ENCODE results near the gene NRTN. TPM values are rescaled to one million over a fixed set of nuclear protein-coding genes. Genes with fewer than 3 reads are reported as not detected.

The NRTN gene
- total and polyA plus RNA-seq, 2 of the 4 experiments (the other 2 are of a cell fraction), result 0.17 to 0.18 TPM

GRCh38 chr19:5837761-5838352 lies 33.0 kb downstream of the NRTN start:
- CTCF ChIA-PET, result no interaction called here
- no peak overlapping the region for H4K8ac ChIP-seq (ENCODE audit: low read depth in 2 of 2, low read length in 2 of 2)
- no peaks in the 10 kb centered on the region for H3K79me1 ChIP-seq (ENCODE audit: low read depth in 1 of 2, low read length in 2 of 2)
- TF ChIP-seq RCOR1 (IDR thresholded peaks at IDR 0.05; ENCODE audit: insufficient replicate concordance, low read length) (no peak), RAD21 (IDR thresholded peaks at IDR 0.05; ENCODE audit: low read length) (no peak), CEBPB (IDR thresholded peaks at IDR 0.05; ENCODE audit: low read depth, low read length) (no peak), MXI1 (IDR thresholded peaks at IDR 0.05; ENCODE audit: borderline replicate concordance, low read depth, low read length) (no peak), RFX5 (IDR thresholded peaks at IDR 0.05; ENCODE audit: low read depth, low read length) (no peak), CTCF (conservative IDR thresholded peaks at IDR 0.05; ENCODE audit: low read depth, low read length) (no peak), BHLHE40 (IDR thresholded peaks at IDR 0.05; ENCODE audit: low read depth, low read length) (no peak), SMC3 (IDR thresholded peaks at IDR 0.05; ENCODE audit: low read depth, low read length) (no peak), MAFK (IDR thresholded peaks at IDR 0.05; ENCODE audit: low read depth, low read length) (no peak), USF2 (IDR thresholded peaks at IDR 0.05; ENCODE audit: low read depth, low read length) (no peak), CHD1 (IDR thresholded peaks at IDR 0.05; ENCODE audit: low read depth, low read length) (no peak), POLR2A (IDR thresholded peaks at IDR 0.05; ENCODE audit: low read depth, low read length) (no peak), NFE2L2 (IDR thresholded peaks at IDR 0.05; ENCODE audit: low read depth, low read length) (no peak), ELK1 (IDR thresholded peaks at IDR 0.05; ENCODE audit: borderline replicate concordance, low read depth, low read length) (no peak)
- no peak overlapping the region for H3K27ac ChIP-seq (ENCODE audit: insufficient read depth, low read length)
- no peaks in the 10 kb centered on the region for H3K36me3 ChIP-seq (ENCODE audit: control insufficient read depth, insufficient read depth, low read length)
- no peak overlapping the region for H2BK120ac ChIP-seq (ENCODE audit: low read depth, low read length)
- H2BK20ac ChIP-seq (ENCODE audit: low read depth, low read length), result no peak overlapping the region
- dilution Hi-C loops (cut with HindIII; ENCODE audit: low sequenced_read_pairs, unreplicated experiment) (no loop called here), in situ Hi-C loops (cut with MboI; ENCODE audit: low sequenced_read_pairs) (no loop called here), intact Hi-C loops (cut with micrococcal nuclease) (no loop called here)
- peaks cover 9% of the 10 kb centered on the region; the same call in 1 of the 2 replicates for H3K27me3 ChIP-seq (ENCODE audit: control insufficient read depth, insufficient read depth, low read length)
- H4K20me1 ChIP-seq (ENCODE audit: insufficient read depth, low read length), result no peaks in the 10 kb centered on the region
- ATAC-seq (ENCODE audit: low read depth) (no peak), DNase-seq (no peak)
- no peak overlapping the region for H3K23ac ChIP-seq (ENCODE audit: low read depth, low read length)
- H2AK5ac ChIP-seq (ENCODE audit: low read depth, low read length), result no peak overlapping the region
- H3K4me1 ChIP-seq (ENCODE audit: control insufficient read depth, insufficient read depth, low read length), result no peaks in the 10 kb centered on the region
- no peak overlapping the region for H2AK9ac ChIP-seq (replicated peaks; ENCODE audit: low read depth, low read length, poor library complexity)
- no peak overlapping the region for H2BK15ac ChIP-seq (ENCODE audit: low read depth, low read length)
- no peaks in the 10 kb centered on the region for H3K9me1 ChIP-seq (ENCODE audit: insufficient read depth, low read length)
- no peak overlapping the region for H2BK5ac ChIP-seq (ENCODE audit: low read depth, low read length, poor library complexity, severe bottlenecking)
- no peak overlapping the region for H3K4ac ChIP-seq (ENCODE audit: low read depth, low read length)
- no peak overlapping the region for H3K14ac ChIP-seq (replicated peaks; ENCODE audit: low read depth, low read length)
- no peak overlapping the region for H2AFZ ChIP-seq (replicated peaks; ENCODE audit: low read length, poor library complexity)
- no peak overlapping the region for H3K4me3 ChIP-seq (ENCODE audit: insufficient read depth, low read depth, low read length)
- H3K18ac ChIP-seq (ENCODE audit: low read depth, low read length), result no peak overlapping the region
- no peak overlapping the region for H3K56ac ChIP-seq (ENCODE audit: extremely low read depth, insufficient read depth, low read length)
- WGBS, 2 experiments (ENCODE audit: extremely low coverage in 2 of 2, insufficient read length in 1 of 2), result no CpG with 5 or more reads among the region's 15 CpGs
- no peak overlapping the region for H3K4me2 ChIP-seq (ENCODE audit: low read depth, low read length)
- H4K5ac ChIP-seq (ENCODE audit: low read depth, low read length), result no peak overlapping the region
- no TSS peak for BruUV-seq (replicated peaks)
- no peaks in the 10 kb centered on the region for H3K9me3 ChIP-seq (ENCODE audit: control insufficient read depth, insufficient read depth, low read length)
- H3K9ac ChIP-seq (ENCODE audit: low read depth, low read length), result no peak overlapping the region
- POLR2A ChIA-PET (ENCODE audit: unreplicated experiment), result no interaction called here
- no peak overlapping the region for H4K91ac ChIP-seq (ENCODE audit: insufficient read depth, low read depth, low read length)

All from IMR-90 (cell line).